SK-N-DZ (cell line): ENCODE data around the gene ERG28.
"Not testable (repeated sequence)": the region's sequence is repeated elsewhere in the genome, so short reads cannot be mapped to it uniquely, and the experiment has no call there.

Experiments
- DNase-seq: peaks from one replicate; pipeline ENCODE4 v3.0.0-alpha.2; 2015; ENCODE audit warnings: low spot score
- small RNA-seq, 2 experiments: library from RNA; depleted of rRNA; stranded (forward); fragments of <200 nt; gene quantifications; one replicate each; pipeline ENCODE3, GENCODE V24; 2014

The ERG28 gene

DNA sequence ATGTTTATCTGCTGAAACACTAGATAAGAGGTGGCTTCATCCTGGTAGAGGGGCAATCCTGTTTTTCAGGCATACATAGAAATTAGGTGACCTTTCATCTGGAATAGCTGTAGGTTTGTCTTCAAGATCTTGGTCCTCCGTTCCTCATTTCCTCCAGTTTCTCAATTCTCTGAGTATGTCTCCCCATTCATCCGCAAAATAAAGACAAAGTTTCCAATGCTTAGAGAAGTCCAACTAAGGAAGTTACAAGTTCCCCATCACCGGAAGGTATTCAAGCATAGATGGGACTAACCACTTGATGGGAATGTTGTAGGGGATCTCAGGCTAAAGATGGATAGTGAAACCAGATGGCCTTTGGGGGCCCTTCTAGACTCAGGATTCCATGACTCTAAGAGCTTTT lies 34.3 kb downstream of the ERG28 start:
- no peak for DNase-seq

DNA sequence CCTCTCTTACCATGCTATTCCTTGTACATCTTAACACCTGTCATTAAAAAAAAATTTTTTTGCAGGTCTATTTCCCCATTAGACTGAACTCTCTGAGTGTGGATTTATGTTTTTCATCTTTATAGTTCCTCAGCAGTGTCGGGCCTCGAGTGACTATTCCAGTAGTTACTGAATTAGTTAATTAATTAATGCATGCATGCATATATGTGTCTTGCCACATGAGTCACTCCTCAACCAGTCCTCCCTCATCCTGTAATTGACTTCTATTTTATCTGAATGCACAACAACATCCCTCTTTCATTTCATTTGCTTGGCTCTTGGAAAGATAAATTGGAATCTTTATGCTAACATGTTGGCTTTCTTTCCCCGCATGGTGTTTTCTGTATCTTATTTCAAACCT lies 35.6 kb downstream of the ERG28 start:
- DNase-seq, result no peak

DNA sequence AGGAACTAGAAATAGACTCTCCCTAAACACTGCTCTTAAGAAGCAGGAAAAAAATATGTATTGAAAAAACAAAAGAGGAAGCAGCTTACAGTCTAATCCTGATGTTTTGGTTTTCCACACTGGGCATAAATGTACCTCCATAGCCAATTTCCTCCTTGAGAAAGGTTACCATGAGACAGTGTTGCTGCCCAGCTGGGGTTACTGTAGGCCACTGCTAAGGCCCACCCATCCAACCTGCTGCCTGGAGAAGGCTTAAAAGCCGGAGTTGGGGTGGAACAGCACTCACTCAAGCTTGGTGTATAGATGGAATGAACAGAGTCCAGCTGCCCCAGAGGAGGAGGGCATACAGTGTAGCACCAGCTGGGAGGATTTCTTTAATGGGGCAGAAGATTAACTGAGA lies 41.1 kb downstream of the ERG28 start:
- no peak for DNase-seq

DNA sequence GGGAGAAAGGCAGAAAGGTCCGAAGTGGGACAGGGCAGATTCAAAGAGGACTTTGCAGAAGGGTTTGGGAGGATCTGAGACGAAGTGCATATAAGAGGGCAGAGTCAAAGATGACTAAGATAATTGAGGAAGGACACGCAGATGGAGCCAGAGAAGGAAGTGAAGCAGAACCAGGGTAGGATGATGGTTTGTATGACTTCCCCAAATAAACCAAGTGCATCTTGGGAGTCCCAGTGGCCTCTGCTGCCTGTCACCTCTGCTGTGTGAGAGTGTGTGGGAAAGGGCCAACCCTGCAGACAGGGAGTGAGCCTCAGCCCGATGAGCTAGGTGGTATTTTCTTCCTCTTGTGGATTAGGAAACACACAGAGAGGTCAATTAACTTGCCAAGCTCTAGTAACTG lies 45.5 kb downstream of the ERG28 start:
- DNase-seq, result no peak

DNA sequence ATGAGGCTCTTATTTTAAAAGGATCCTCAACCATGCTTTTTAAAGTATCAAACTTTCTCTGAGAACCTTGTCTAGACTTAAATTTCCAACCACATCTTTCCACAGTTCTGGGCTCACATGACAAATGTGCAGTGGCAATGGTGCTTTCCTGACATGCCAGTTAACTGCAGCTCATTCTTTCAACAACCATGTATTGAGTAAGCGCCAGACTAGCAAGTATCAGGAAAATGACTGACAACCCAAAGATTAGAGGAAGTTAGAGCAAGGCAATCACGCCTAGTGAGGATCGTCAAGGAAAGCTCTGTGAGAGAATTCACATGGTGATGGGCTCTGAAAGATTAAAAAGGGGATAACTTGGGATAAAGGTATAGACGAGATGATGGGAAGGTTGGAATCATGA lies 46.5 kb downstream of the ERG28 start:
- DNase-seq, result no peak

DNA sequence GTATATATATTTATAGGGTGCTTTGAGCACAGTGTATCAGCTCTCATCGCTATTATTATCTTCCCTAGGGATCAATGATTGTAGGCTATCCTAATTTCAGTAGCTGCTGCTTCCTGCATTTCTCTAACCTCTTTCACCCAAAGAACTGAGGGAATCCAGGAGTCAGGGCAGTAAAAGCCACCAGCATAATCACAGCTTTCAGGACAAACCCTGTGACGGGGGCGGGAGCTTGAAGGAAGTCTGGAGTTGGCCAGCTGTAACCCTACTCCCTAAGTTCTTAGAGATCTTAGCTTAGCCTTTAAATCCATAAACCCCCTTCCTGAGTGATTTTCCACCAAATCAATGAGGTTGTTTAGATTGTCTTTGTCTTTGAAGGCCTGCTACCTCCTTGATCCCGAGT lies 48.5 kb downstream of the ERG28 start:
- no peak for DNase-seq

DNA sequence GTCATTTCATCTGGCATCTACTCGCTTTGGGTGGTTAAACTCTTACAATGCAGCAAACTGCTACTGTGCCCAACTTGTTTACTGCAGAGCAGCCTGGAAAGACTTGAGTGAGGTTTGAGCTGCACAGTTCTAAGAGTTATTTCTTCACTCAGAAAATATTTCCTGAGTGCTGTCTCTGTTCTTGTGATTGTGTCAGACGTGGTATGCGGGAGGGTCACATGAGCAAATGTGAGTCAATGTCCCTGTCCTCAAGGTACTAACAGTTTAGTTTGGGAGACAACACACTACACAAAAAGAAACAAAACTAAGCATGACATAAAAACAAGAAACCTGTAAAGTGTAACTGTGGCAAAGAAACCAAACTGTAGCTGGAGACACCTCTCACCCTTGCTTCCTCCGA lies 49.8 kb downstream of the ERG28 start:
- DNase-seq, result no peak

DNA sequence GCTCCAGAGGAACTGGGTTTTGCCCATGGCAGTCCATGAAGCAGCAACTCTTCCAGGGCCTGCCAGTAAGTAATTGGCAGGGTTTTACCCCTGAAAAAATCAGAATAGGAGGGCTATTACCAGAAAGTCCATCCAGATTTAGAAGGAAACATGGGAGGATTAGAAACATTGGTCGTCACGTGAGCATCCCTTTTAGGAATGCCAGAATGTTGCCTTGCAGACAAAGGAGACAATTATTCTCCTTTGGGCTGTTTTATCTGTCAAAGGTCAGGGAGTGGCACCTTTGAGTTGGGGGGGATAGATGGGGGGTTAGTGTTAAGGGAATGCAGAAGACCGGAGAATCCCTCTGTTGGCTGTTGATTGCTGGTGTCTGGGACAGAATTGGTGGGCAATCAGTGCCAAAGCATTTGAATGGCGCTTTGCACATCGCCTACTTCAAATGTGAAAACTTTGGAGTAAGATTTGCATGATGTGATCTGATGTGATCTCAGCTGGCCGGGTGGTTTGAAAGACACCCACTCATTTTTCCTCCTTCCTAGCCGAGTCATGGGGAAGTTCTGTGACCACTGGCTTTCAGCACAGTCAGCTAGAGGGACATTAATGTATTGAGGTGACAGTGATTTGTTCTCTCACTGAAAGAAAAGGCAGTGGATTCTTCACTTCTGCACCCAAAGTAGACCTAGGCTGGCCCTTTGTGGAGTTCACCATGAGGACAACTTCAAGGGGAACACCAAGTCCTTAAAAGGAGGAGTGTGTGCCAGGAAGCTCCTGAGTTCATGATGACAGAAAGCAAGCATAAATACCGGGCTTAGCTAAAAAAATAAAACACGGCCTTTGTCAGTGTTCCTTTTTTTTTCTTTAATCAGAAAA lies 50.8 kb downstream of the ERG28 start:
- no peak for DNase-seq

DNA sequence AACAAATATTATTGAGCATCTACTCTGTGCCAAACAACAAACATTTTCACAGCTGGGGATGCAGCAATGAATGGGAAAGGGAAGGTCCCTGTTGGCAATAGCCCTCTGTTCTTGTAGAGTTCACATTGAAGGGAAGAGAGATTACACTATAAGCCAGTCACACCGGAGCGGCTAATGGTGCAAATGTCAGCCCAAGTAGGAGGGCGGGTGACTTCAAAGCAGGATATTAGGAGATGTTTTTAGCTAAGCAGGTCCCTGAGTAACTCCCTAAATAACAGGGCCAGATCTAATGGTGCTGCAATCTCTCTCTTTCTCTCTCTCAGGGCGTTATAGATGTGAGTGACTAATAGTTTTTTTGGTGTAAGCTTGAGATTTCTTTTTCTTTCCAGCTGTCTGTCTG lies 51.6 kb downstream of the ERG28 start:
- DNase-seq, result no peak

DNA sequence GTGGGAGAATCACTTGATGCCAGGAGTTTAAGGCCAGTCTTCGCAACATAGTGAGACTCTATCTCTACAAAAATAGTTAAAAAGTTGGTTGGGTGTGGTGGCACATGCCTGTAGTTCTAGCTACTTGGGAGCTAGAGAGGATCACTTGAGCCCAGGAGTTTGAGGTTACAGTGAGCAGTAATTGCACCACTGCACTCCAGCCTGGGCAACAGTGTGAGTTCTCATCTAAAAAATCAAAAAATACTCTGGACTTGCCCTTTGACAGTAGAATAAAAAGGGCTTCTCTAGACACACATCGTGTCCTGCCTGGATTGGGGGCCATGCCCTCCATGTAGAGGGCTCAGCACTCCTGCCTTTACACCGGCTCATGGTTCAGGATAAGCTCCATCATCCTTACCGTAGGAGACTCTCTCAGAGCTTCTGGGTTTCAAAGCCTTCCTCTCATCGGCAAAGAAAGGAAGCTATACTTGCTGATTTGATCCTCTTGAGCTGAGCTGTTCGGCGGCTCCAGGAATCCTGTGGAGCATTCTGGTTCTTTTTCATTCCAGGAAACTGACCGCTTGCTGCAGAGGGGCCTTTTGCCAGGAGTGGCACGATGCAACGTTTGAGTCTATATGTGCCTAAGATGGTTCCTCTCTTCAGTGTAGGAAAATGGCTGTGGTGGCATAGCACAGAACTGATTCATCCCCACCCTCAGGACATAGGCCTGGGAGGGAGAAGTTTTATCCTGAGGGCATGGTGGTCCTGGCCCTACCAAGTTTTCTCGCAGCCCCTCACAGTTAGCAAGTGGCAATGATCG lies 52.6 kb downstream of the ERG28 start:
- DNase-seq, result no peak

DNA sequence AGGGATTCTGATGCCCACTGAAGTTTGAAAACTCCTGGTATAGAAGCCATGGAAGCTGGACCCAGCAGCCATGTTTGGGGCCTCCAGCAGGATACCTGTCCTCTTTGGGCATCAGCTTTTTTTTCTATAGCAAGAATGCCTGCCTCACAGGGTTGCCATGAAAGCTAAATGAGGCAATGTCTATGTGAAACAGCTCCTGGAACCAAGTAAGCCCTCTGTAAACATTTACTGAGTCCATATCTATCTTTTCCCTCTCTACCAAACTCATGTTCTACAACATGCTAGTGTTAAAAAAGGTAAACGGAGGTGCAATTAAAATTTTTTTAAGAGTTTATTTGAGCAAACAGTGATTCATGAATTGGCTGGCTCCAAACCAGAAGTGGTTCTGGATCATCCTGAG lies 53.6 kb downstream of the ERG28 start:
- no peak for DNase-seq

DNA sequence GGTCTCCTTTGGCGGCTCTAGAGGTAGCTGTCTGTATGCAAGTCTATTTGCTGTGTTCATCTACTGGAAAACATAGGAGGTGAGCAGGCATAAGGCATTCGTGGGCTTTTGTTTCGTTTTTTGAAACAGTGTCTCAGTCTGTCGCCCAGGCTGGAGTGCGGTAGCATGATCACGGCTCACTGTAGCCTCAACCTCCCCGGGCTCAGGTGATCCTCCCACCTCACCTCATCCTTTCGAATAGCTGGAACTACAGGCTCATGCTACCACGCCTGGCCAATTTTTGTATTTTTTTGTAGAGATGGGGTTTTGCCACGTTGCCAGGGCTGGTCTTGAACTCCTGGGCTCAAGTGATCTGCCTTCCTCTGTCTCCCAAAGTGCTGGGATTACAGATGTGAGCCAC lies 54.8 kb downstream of the ERG28 start:
- no peak for DNase-seq

DNA sequence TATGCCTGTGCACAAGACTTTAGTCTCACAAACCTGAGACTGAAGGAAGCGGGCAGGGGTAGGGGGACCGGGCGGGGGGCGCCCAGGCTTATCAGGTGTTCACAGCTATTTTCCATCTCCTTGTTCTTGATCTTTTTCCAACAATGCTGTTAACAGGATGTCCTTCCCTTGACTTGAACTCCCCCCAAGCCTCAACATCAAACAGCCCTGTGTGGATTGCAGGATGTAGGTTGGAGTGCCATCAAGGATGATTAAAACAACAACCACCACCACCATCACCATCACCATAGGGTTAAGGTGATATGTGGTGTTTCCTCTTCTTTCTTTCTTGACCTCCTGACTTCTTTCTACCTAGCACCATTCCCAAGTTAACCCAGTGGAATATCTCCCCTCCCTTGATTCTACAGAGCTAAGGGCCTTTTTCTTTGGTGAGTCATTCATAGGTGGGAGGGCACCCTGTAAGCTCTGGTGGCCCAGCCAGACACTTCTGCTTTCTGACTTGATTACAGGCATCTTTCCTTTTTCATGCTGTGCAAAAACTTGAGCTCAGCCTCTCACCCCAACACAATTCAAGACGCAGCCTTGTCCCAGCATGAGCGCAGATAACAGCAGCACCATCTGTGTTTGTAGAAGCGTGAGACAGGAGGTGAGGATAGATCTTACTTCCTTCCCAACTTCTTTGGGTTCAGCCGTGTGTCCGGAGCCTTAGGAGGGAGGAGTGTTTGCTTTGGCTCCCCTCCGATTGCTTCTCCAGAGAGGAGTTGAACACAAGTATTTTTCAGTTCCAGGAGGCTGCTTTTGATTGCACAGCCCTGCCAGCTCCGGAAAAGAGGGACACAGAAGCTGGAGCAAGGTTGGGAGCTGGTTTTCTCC lies 55.5 kb downstream of the ERG28 start:
- DNase-seq, result no peak

DNA sequence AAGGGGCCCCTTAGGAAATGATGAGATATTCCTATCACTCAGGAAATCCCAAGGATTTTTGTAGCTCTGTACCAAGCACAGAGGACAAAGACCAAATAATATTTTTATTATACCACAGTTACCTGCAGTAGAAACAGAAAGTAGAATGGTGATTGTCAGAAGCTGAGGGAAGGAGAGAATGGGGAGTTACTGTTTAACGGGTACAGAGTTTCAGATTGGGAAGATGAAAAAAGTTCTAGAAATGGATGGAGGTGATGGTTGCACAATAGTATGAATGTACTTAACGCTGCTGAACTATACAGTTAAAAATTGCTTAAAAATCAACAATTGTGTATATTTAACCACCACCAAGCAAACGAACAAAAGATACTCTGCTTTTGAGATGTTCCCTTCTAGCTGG lies 58.2 kb downstream of the ERG28 start:
- DNase-seq, result no peak

DNA sequence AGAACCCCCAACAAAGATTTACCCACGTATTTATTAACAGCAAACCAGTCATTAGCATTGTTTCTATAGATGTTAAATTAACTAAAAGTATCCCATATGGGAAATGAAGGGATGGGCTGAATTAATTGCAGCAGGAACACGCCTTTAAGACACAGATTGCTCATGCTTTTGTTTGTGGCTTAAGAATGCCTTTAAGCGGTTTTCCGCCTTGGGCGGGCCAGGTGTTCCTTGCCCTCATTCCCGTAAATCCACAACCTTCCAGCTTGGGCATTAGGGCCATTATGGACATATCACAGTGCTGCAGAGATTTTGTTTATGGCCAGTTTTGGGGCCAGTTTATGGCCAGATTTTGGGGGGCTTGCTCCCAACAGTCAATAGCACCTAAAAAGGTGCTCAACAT lies 59.6 kb downstream of the ERG28 start:
- not testable (repeated sequence) for DNase-seq

DNA sequence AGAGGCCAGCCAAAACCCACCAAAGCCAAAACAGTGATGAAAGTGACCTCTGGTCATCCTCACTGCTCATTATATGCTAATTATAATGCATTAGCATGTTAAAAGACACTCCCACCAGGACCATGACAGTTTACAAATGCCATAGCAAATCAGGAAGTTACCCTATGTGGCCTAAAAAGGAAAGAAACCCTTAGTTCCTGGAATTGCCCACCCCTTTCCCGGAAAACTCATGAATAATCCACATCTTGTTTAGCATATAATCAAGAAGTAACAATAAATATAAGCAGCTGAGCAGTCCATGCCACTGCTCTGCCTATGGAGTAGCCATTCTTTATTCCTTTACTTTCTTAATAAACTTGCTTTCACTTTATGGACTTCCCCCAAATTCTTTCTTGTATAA lies 60.6 kb downstream of the ERG28 start:
- not testable (repeated sequence) for DNase-seq

Small RNAs within 50 kb of the gene (small RNA-seq; reads per million reads assigned to genes)
- gene RNA5SP387, result 0.31 to 0.62 reads per million in 2 experiments
